HCT116 (cell line): ENCODE data around the gene TANC1. TPM values are rescaled to one million over a fixed set of nuclear protein-coding genes. Genes with fewer than 3 reads are reported as not detected.

Experiments used
- ATAC-seq: fragments of 200-7000 bp; cut with Tn5 transposase; 2 replicates; pipeline ENCODE4 v1.9.1; 2020; ENCODE audit warnings: mild to moderate bottlenecking, moderate library complexity
- BruUV-seq: library from RNA; stranded (reverse); fragments of 400-500 nt; replicated peaks from 2 replicates; lab custom pipeline; 2021; lab: Mats Ljungman, UMichigan
- CTCF ChIA-PET: fragments of 300-600 bp; sonication (Branson Sonifier 250); formaldehyde crosslinking; loops from one replicate; lab custom pipeline; 2021; ENCODE audit warnings: antibody characterized with exemption; lab: Charles Lee
- POLR2A ChIA-PET: fragments of 300-600, 350-600 bp; sonication (Branson Sonifier 250); formaldehyde crosslinking; loops from one replicate; lab custom pipeline; 2021; ENCODE audit warnings: antibody characterized with exemption; lab: Charles Lee
- RAD21 ChIA-PET, 2 experiments: fragments of 300-600 bp; sonication (Branson Sonifier 250); formaldehyde crosslinking; loops; one replicate each; lab custom pipeline; 2023; ENCODE audit warnings: low total read pairs in 2 of 2; ENCODE audit not compliant: uncharacterized antibody in 2 of 2, unreplicated experiment in 2 of 2, low non-redundant PET in 1 of 2; lab: Charles Lee
- DNase-seq: peaks from one replicate; pipeline ENCODE4 v3.0.0-alpha.2; 2010; ENCODE audit warnings: low read depth, low spot score
- H2AFZ ChIP-seq: fragments of 200-600 bp; shearing (Covaris generic), sonication (generic); 2 replicates; pipeline ENCODE4 v1.6.1; 2017; ENCODE audit warnings: low read depth, mixed run types, mixed read lengths, antibody characterized with exemption, low read length; ENCODE audit not compliant: poor library complexity, severe bottlenecking
- H3K27ac ChIP-seq: 2 replicates; pipeline ENCODE4 v1.5.1; 2012; ENCODE audit warnings: low read depth, low read length
- H3K27me3 ChIP-seq: fragments of 200-600 bp; sonication (generic); 2 replicates; pipeline ENCODE4 v1.6.1; 2016; ENCODE audit warnings: mixed run types, low read length, mixed read lengths; ENCODE audit not compliant: insufficient read depth
- H3K36me3 ChIP-seq, 2 experiments: fragments of 200-500 bp in 1 of 2; fragments of 200-600 bp in 1 of 2; sonication (Bioruptor generic) in 1 of 2; sonication (generic) in 1 of 2; 2 replicates each; pipeline versions ENCODE4 v1.5.1 to v1.6.1; 2014 to 2016; ENCODE audit warnings: low read length in 2 of 2, inconsistent platforms in 1 of 2, mixed read lengths in 1 of 2, mixed run types in 1 of 2; ENCODE audit not compliant: insufficient read depth in 2 of 2, control insufficient read depth in 1 of 2
- H3K4me1 ChIP-seq, 2 experiments: fragments of 200-600 bp in 1 of 2; sonication (generic) in 1 of 2; 2 replicates each; pipeline versions ENCODE4 v1.5.1 to v1.6.1; 2012 to 2017; ENCODE audit warnings: low read length in 2 of 2, inconsistent platforms in 1 of 2, mild to moderate bottlenecking in 1 of 2, mixed read lengths in 1 of 2, mixed run types in 1 of 2, moderate library complexity in 1 of 2; ENCODE audit not compliant: insufficient read depth in 2 of 2, control insufficient read depth in 1 of 2
- H3K4me2 ChIP-seq: fragments of 200-600 bp; sonication (generic); 2 replicates; pipeline ENCODE4 v1.6.1; 2017; ENCODE audit warnings: mixed run types, low read length, mixed read lengths
- H3K4me3 ChIP-seq, 2 experiments: fragments of 200-600 bp in 1 of 2; sonication (generic) in 1 of 2; replicated peaks in 1 of 2; 2 replicates each; pipeline ENCODE4 v1.5.1; 2011 to 2016; ENCODE audit warnings: low read length in 2 of 2, control low read depth in 1 of 2, low read depth in 1 of 2, mild to moderate bottlenecking in 1 of 2, mixed read lengths in 1 of 2, mixed run types in 1 of 2
- H3K79me2 ChIP-seq: fragments of 200-600 bp; sonication (generic); 2 replicates; pipeline ENCODE4 v1.6.1; 2017; ENCODE audit warnings: mild to moderate bottlenecking, mixed run types, low read length, moderate library complexity, mixed read lengths; ENCODE audit not compliant: insufficient read depth
- H3K9ac ChIP-seq: fragments of 200-600 bp; sonication (generic); 2 replicates; pipeline ENCODE4 v1.6.1; 2016; ENCODE audit warnings: low read length, mixed read lengths
- H3K9me2 ChIP-seq: fragments of 200-600 bp; sonication (generic), shearing (Covaris generic); 2 replicates; pipeline ENCODE4 v1.6.1; 2017; ENCODE audit warnings: mixed run types, mild to moderate bottlenecking, moderate library complexity; ENCODE audit not compliant: insufficient read depth
- H3K9me3 ChIP-seq, 2 experiments: fragments of 200-500 bp in 1 of 2; fragments of 200-600 bp in 1 of 2; sonication (Bioruptor generic) in 1 of 2; sonication (generic) in 1 of 2; 2 replicates each; pipeline ENCODE4 v1.6.1; 2014 to 2017; ENCODE audit warnings: low read length in 2 of 2, mixed read lengths in 2 of 2, inconsistent platforms in 1 of 2, low read depth in 1 of 2, mild to moderate bottlenecking in 1 of 2, mixed run types in 1 of 2, moderate library complexity in 1 of 2; ENCODE audit not compliant: control insufficient read depth in 1 of 2, insufficient read depth in 1 of 2
- H4K20me1 ChIP-seq: fragments of 200-600 bp; sonication (generic), shearing (Covaris generic); 2 replicates; pipeline ENCODE4 v1.6.1; 2017; ENCODE audit warnings: mixed run types, mild to moderate bottlenecking, moderate library complexity; ENCODE audit not compliant: insufficient read depth
- CEBPB ChIP-seq: IDR thresholded peaks from 2 replicates; pipeline ENCODE4 v1.6.1; 2012; ENCODE audit warnings: low read depth
- CTCF ChIP-seq, 3 experiments: fragments of 200-600 bp in 1 of 3; sonication (generic) in 1 of 3; IDR thresholded peaks in 2 of 3; conservative IDR thresholded peaks in 1 of 3; 2 replicates each; pipeline ENCODE4 v1.5.1; 2012 to 2017; ENCODE audit warnings: low read depth in 2 of 3, low read length in 2 of 3, antibody characterized with exemption in 1 of 3, borderline replicate concordance in 1 of 3, control low read depth in 1 of 3, mild to moderate bottlenecking in 1 of 3, mixed read lengths in 1 of 3, mixed run types in 1 of 3, moderate library complexity in 1 of 3; ENCODE audit not compliant: insufficient read depth in 1 of 3
- EGR1 ChIP-seq: IDR thresholded peaks from 2 replicates; pipeline ENCODE4 v1.6.1; 2012; ENCODE audit warnings: low read depth
- EZH2 ChIP-seq: fragments of 200-600 bp; sonication (generic); IDR thresholded peaks from 2 replicates; pipeline ENCODE4 v1.6.1; 2017; ENCODE audit warnings: antibody characterized with exemption, mixed run types
- EZH2phosphoT487 ChIP-seq: fragments of 200-600 bp; IDR thresholded peaks from 2 replicates; pipeline ENCODE4 v1.6.1; 2018; ENCODE audit warnings: antibody characterized with exemption, borderline replicate concordance
- FOSL1 ChIP-seq: IDR thresholded peaks from 2 replicates; pipeline ENCODE4 v1.6.1; 2012; ENCODE audit warnings: low read depth
- JUND ChIP-seq: IDR thresholded peaks from 2 replicates; pipeline ENCODE4 v1.6.1; 2012
- POLR2A ChIP-seq: IDR thresholded peaks from 2 replicates; pipeline ENCODE4 v1.7.0; 2011; ENCODE audit warnings: borderline replicate concordance; ENCODE audit not compliant: insufficient read depth, insufficient read length; ENCODE audit errors: extremely low read depth
- RAD21 ChIP-seq: IDR thresholded peaks from 2 replicates; pipeline ENCODE4 v1.6.1; 2012; ENCODE audit warnings: low read depth, mild to moderate bottlenecking
- REST ChIP-seq: IDR thresholded peaks from 2 replicates; pipeline ENCODE4 v1.6.1; 2012; ENCODE audit warnings: low read depth
- SIN3A ChIP-seq: IDR thresholded peaks from 2 replicates; pipeline ENCODE4 v1.6.1; 2012; ENCODE audit warnings: low read depth
- SP1 ChIP-seq: IDR thresholded peaks from 2 replicates; pipeline ENCODE4 v1.6.1; 2012; ENCODE audit warnings: low read depth
- YY1 ChIP-seq: IDR thresholded peaks from 2 replicates; pipeline ENCODE4 v1.6.1; 2011; ENCODE audit warnings: low read length, low read depth, moderate library complexity, mild to moderate bottlenecking; ENCODE audit not compliant: insufficient replicate concordance; ENCODE audit errors: extremely low read depth
- ZBTB33 ChIP-seq: IDR thresholded peaks from 2 replicates; pipeline ENCODE4 v1.6.1; 2011; ENCODE audit warnings: mild to moderate bottlenecking, low read length, moderate library complexity; ENCODE audit not compliant: insufficient replicate concordance; ENCODE audit errors: extremely low read depth
- ZNF274 ChIP-seq: fragments of 200-500 bp; sonication (Bioruptor generic); IDR thresholded peaks from 2 replicates; pipeline ENCODE4 v1.6.1; 2014; ENCODE audit warnings: mild to moderate bottlenecking, low read depth, low read length, inconsistent platforms
- intact Hi-C: fragments of 100-400 bp; cut with micrococcal nuclease; formaldehyde crosslinking; loops from 2 replicates; pipeline ENCODE4 v1.10.0; 2022
- total RNA-seq: library from RNA; stranded (reverse); gene quantifications from one replicate; pipeline ENCODE4 v1.2.1, GENCODE V29; 2021; ENCODE audit not compliant: unreplicated experiment

Gene TANC1
- total RNA-seq, 1 experiment from 2014 or later = 15.1 TPM

GRCh38 chr2:159010340-159010739 is 41.9 kb downstream of the TANC1 start:
- DNase-seq (no peak), ATAC-seq (no peak)
- no peaks in the 10 kb centered on the region for H3K4me1 ChIP-seq
- H3K9me3 ChIP-seq = peaks cover 4 to 7% of the 10 kb centered on the region in 2 experiments; a peak in 2 of 4 replicates
- no TSS peak for BruUV-seq
- no peak for TF ChIP-seq SIN3A
- TF ChIP-seq SP1 = no peak
- no peak for TF ChIP-seq CTCF (IDR thresholded peaks at IDR 0.05 in 2 of 3, conservative IDR thresholded peaks at IDR 0.05 in 1 of 3; ENCODE audit: borderline replicate concordance in 1 of 3, insufficient read depth in 1 of 3, low read depth in 2 of 3, low read length in 2 of 3)
- TF ChIP-seq REST = no peak
- TF ChIP-seq FOSL1 = no peak
- no peak for TF ChIP-seq EGR1
- TF ChIP-seq JUND = no peak
- TF ChIP-seq EZH2phosphoT487 = no peak
- no peak for TF ChIP-seq RAD21
- no peak for TF ChIP-seq POLR2A
- no peak for TF ChIP-seq ZBTB33
- no peak for TF ChIP-seq CEBPB
- TF ChIP-seq YY1 = no peak
- TF ChIP-seq ZNF274 = no peak
- TF ChIP-seq EZH2 = no peak
- intact Hi-C loops = no loop called here
- ChIA-PET RAD21 (no interaction called here), POLR2A (no interaction called here), CTCF (no interaction called here)
- no peak overlapping the region for H3K9ac ChIP-seq
- 0 out of 4 replicates have a peak, but pooled peaks cover 0 to 4% of the 10 kb centered on the region in 2 experiments for H3K36me3 ChIP-seq
- no peak overlapping the region for H3K4me2 ChIP-seq
- H4K20me1 ChIP-seq = no peaks in the 10 kb centered on the region
- H3K27me3 ChIP-seq = no peaks in the 10 kb centered on the region
- no peak overlapping the region for H2AFZ ChIP-seq
- no peaks in the 10 kb centered on the region for H3K79me2 ChIP-seq
- H3K4me3 ChIP-seq = no peak overlapping the region
- H3K9me2 ChIP-seq = no peaks in the 10 kb centered on the region
- no peak overlapping the region for H3K27ac ChIP-seq
